ENCODE data around the gene ZNF571. TPM values are rescaled to one million over a fixed set of nuclear protein-coding genes. Genes with fewer than 3 reads are reported as not detected.

ZNF571 gene
- polyA plus RNA-seq, 1 donor from 2014 or later, result 7.9 TPM

DNA sequence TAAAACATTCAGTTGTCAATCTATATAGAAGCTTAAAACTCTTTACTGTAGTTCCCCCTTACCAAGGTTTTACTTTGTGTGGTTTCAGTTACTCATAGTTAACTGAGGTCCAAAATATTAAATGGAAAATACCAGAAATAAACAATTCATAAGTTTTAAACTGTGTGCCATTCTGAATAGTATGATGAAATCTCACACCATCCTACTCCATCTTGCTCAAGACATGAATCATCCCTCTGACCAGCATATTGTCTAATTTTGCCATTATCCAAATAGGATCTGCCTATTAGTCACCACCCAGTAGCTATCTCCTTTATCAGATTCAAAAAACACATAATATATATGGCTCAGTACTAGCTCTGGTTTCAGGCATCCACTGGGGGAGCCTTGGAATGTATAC, 22.4 kb downstream of the ZNF571 start:
- no peak for TF ChIP-seq RAD21 (conservative IDR thresholded peaks at IDR 0.05)
- TF ChIP-seq EZH2 (IDR thresholded peaks at IDR 0.05; ENCODE audit: borderline replicate concordance, insufficient read depth, low read length, poor library complexity, severe bottlenecking), result no peak
- TF ChIP-seq POLR2AphosphoS5 (IDR thresholded peaks at IDR 0.05), result no peak
- TF ChIP-seq, protein P1, sequence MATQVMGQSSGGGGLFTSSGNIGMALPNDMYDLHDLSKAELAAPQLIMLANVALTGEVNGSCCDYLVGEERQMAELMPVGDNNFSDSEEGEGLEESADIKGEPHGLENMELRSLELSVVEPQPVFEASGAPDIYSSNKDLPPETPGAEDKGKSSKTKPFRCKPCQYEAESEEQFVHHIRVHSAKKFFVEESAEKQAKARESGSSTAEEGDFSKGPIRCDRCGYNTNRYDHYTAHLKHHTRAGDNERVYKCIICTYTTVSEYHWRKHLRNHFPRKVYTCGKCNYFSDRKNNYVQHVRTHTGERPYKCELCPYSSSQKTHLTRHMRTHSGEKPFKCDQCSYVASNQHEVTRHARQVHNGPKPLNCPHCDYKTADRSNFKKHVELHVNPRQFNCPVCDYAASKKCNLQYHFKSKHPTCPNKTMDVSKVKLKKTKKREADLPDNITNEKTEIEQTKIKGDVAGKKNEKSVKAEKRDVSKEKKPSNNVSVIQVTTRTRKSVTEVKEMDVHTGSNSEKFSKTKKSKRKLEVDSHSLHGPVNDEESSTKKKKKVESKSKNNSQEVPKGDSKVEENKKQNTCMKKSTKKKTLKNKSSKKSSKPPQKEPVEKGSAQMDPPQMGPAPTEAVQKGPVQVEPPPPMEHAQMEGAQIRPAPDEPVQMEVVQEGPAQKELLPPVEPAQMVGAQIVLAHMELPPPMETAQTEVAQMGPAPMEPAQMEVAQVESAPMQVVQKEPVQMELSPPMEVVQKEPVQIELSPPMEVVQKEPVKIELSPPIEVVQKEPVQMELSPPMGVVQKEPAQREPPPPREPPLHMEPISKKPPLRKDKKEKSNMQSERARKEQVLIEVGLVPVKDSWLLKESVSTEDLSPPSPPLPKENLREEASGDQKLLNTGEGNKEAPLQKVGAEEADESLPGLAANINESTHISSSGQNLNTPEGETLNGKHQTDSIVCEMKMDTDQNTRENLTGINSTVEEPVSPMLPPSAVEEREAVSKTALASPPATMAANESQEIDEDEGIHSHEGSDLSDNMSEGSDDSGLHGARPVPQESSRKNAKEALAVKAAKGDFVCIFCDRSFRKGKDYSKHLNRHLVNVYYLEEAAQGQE (IDR thresholded peaks at IDR 0.05; ENCODE audit: borderline replicate concordance), result no peak
- TF ChIP-seq EP300 (conservative IDR thresholded peaks at IDR 0.05; ENCODE audit: poor library complexity, severe bottlenecking), result no peak
- TF ChIP-seq, protein P2, sequence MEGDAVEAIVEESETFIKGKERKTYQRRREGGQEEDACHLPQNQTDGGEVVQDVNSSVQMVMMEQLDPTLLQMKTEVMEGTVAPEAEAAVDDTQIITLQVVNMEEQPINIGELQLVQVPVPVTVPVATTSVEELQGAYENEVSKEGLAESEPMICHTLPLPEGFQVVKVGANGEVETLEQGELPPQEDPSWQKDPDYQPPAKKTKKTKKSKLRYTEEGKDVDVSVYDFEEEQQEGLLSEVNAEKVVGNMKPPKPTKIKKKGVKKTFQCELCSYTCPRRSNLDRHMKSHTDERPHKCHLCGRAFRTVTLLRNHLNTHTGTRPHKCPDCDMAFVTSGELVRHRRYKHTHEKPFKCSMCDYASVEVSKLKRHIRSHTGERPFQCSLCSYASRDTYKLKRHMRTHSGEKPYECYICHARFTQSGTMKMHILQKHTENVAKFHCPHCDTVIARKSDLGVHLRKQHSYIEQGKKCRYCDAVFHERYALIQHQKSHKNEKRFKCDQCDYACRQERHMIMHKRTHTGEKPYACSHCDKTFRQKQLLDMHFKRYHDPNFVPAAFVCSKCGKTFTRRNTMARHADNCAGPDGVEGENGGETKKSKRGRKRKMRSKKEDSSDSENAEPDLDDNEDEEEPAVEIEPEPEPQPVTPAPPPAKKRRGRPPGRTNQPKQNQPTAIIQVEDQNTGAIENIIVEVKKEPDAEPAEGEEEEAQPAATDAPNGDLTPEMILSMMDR (IDR thresholded peaks at IDR 0.05; ENCODE audit: poor library complexity, severe bottlenecking), result no peak
- TF ChIP-seq TAF1 (IDR thresholded peaks at IDR 0.05; ENCODE audit: low read depth), result no peak
- TF ChIP-seq SMC3 (conservative IDR thresholded peaks at IDR 0.05; ENCODE audit: poor library complexity), result no peak
- H3K4me3 ChIP-seq (ENCODE audit: low read length), result no peak overlapping the region
- H3K4me2 ChIP-seq (ENCODE audit: low read length), result no peak overlapping the region
- H3K27ac ChIP-seq (ENCODE audit: low read length), result no peak overlapping the region
- H3K27me3 ChIP-seq (ENCODE audit: insufficient read depth, low read depth, low read length), result no peaks in the 10 kb centered on the region
- H3K79me2 ChIP-seq (replicated peaks; ENCODE audit: insufficient read depth, low read length), result no peaks in the 10 kb centered on the region
- no peaks in the 10 kb centered on the region for H3K9me2 ChIP-seq (ENCODE audit: insufficient read depth, low read length)
- peaks cover 23% of the 10 kb centered on the region for H3K9me3 ChIP-seq (ENCODE audit: low read length)
- H3K9ac ChIP-seq (ENCODE audit: low read length), result no peak overlapping the region
- no peak overlapping the region for H2AFZ ChIP-seq (ENCODE audit: low read depth, low read length)
- H3K36me3 ChIP-seq (ENCODE audit: insufficient read depth, low read length), result peaks cover 19% of the 10 kb centered on the region
- H3F3A ChIP-seq (ENCODE audit: insufficient read depth, low read length, poor library complexity, severe bottlenecking), result no peaks in the 10 kb centered on the region
- H4K20me1 ChIP-seq (ENCODE audit: insufficient read depth), result no peaks in the 10 kb centered on the region

DNA sequence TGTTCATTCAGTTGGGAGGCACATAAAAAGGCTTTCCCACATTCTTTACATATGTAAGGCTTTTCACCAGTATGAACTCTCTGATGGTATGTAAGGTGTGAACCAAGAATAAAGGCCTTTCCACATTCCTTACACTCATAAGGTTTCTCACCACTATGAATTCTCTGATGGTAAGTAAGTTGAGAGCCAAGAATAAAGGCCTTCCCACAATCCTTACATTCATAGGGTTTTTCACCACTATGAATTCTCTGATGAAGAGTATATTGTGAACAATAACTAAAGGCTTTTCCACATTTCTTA, 29.3 kb downstream of the ZNF571 start:
- TF ChIP-seq RAD21 (conservative IDR thresholded peaks at IDR 0.05) (no peak), POLR2AphosphoS5 (IDR thresholded peaks at IDR 0.05) (no peak), MXI1 (conservative IDR thresholded peaks at IDR 0.05; ENCODE audit: poor library complexity, severe bottlenecking) (no peak), SMC3 (conservative IDR thresholded peaks at IDR 0.05; ENCODE audit: poor library complexity) (no peak), EP300 (conservative IDR thresholded peaks at IDR 0.05; ENCODE audit: poor library complexity, severe bottlenecking) (no peak), TAF1 (IDR thresholded peaks at IDR 0.05; ENCODE audit: low read depth) (no peak), EZH2 (IDR thresholded peaks at IDR 0.05; ENCODE audit: borderline replicate concordance, insufficient read depth, low read length, poor library complexity, severe bottlenecking) (no peak)
- TF ChIP-seq, protein P2 (IDR thresholded peaks at IDR 0.05; ENCODE audit: poor library complexity, severe bottlenecking), result no peak
- TF ChIP-seq, protein P1 (IDR thresholded peaks at IDR 0.05; ENCODE audit: borderline replicate concordance), result no peak
- Histone ChIP-seq H3K4me2 (ENCODE audit: low read length) (no peak overlapping the region), H3K27me3 (ENCODE audit: insufficient read depth, low read depth, low read length) (no peaks in the 10 kb centered on the region), H3K9ac (ENCODE audit: low read length) (no peak overlapping the region), H3K36me3 (ENCODE audit: insufficient read depth, low read length) (peaks cover 38% of the 10 kb centered on the region), H3K79me2 (replicated peaks; ENCODE audit: insufficient read depth, low read length) (no peaks in the 10 kb centered on the region), H3K9me3 (ENCODE audit: low read length) (peaks cover 46% of the 10 kb centered on the region), H3K27ac (ENCODE audit: low read length) (no peak overlapping the region), H3K4me3 (ENCODE audit: low read length) (no peak overlapping the region), H3F3A (ENCODE audit: insufficient read depth, low read length, poor library complexity, severe bottlenecking) (no peaks in the 10 kb centered on the region), H3K9me2 (ENCODE audit: insufficient read depth, low read length) (no peaks in the 10 kb centered on the region), H4K20me1 (ENCODE audit: insufficient read depth) (no peaks in the 10 kb centered on the region), H2AFZ (ENCODE audit: low read depth, low read length) (no peak overlapping the region)

All from neural cell (in vitro differentiated cells).